ENCODE measurements around the gene BMERB1. TPM values are rescaled to one million over a fixed set of nuclear protein-coding genes. Genes with fewer than 3 reads are reported as not detected.

The BMERB1 gene
- total and polyA plus RNA-seq, 9 of the 15 experiments (the other 6 are each of a cell fraction or from before 2014, with no cell fraction given) = 0.29 to 2.9 (median 0.94) TPM

GRCh38 chr16:15575293-15576049, 141.1 kb downstream of the BMERB1 start (continued):
- peak in 1 of 2 experiments; percentile 73; a peak in 1 of 4 replicates for TF ChIP-seq ZNF318 (IDR thresholded peaks at IDR 0.05; ENCODE audit: borderline replicate concordance in 1 of 2, low read depth in 1 of 2)
- 0 out of 2 replicates have a peak, but pooled peaks have one; percentile 20 for TF ChIP-seq GATAD2B (IDR thresholded peaks at IDR 0.05; ENCODE audit: borderline replicate concordance)
- TF ChIP-seq BDP1 (IDR thresholded peaks at IDR 0.05; ENCODE audit: insufficient read depth, insufficient read length) = no peak
- TF ChIP-seq OTX1 (CRISPR knock-in tag; IDR thresholded peaks at IDR 0.05) = no peak
- no peak for TF ChIP-seq ELF1 (tag; IDR thresholded peaks at IDR 0.05)
- no peak for TF ChIP-seq RHOXF2B (CRISPR knock-in tag; conservative IDR thresholded peaks at IDR 0.05)
- no peak for TF ChIP-seq NCOA2 (IDR thresholded peaks at IDR 0.05; ENCODE audit: partially characterized antibody in 2 of 2)
- peak; percentile 22; the same call in 1 of the 2 replicates for TF ChIP-seq GABPA (tag; conservative IDR thresholded peaks at IDR 0.05; ENCODE audit: low read depth)

All from K562 (cell line).